Muscle of leg (tissue), 11 donors: ENCODE data around the gene NKD1. TPM values are rescaled to one million over a fixed set of nuclear protein-coding genes. Genes with fewer than 3 reads are reported as not detected.

Experiments
- DNase-seq: peaks from one replicate; pipeline ENCODE4 v3.0.0; 2013
- H3K27ac ChIP-seq: one replicate; pipeline ENCODE4 v1.5.1; 2013; ENCODE audit warnings: mild to moderate bottlenecking, low read length, control low read depth
- H3K27me3 ChIP-seq: one replicate; pipeline ENCODE4 v1.6.1; 2013; ENCODE audit warnings: low read length; ENCODE audit not compliant: control insufficient read depth, insufficient read depth
- H3K36me3 ChIP-seq: one replicate; pipeline ENCODE4 v1.6.1; 2013; ENCODE audit warnings: low read length; ENCODE audit not compliant: control insufficient read depth, insufficient read depth
- H3K4me1 ChIP-seq: one replicate; pipeline ENCODE4 v1.6.1; 2013; ENCODE audit warnings: low read length; ENCODE audit not compliant: control insufficient read depth, insufficient read depth
- H3K4me3 ChIP-seq: one replicate; pipeline ENCODE4 v1.5.1; 2013; ENCODE audit warnings: low read length, control low read depth
- H3K9me3 ChIP-seq: replicated peaks from 2 replicates; pipeline ENCODE4 v1.6.1; 2013; ENCODE audit warnings: low read depth, low read length; ENCODE audit not compliant: control insufficient read depth
- WGBS: methylation state at CpG from one replicate; pipeline ENCODE4 v1.1.5; 2013; ENCODE audit warnings: missing lambda C conversion rate; ENCODE audit not compliant: insufficient coverage; 5-methylcytosine and 5-hydroxymethylcytosine counted together
- polyA plus RNA-seq, 8 donors: library from polyadenylated mRNA; unstranded; fragments of 120-200 nt; gene quantifications; one replicate each; pipeline versions ENCODE4 v1.2.1 to v1.2.3, GENCODE V29; 2013; ENCODE audit warnings: inconsistent platforms in 1 of 8, low replicate concordance in 1 of 8; ENCODE audit not compliant: insufficient read length in 8 of 8, insufficient read depth in 1 of 8
- total RNA-seq: library from RNA; stranded (reverse); fragments of 120-200 nt; gene quantifications from one replicate; pipeline ENCODE4 v1.2.4, GENCODE V29; 2013

The NKD1 gene
- total and polyA plus RNA-seq, 9 donors = 2.8 to 7.7 (median 4.5) TPM

- no peak overlapping the region for H3K4me3 ChIP-seq
These were observed 122.3 kb downstream of the NKD1 start for GRCh38 chr16:50670476-50670875.

DNA sequence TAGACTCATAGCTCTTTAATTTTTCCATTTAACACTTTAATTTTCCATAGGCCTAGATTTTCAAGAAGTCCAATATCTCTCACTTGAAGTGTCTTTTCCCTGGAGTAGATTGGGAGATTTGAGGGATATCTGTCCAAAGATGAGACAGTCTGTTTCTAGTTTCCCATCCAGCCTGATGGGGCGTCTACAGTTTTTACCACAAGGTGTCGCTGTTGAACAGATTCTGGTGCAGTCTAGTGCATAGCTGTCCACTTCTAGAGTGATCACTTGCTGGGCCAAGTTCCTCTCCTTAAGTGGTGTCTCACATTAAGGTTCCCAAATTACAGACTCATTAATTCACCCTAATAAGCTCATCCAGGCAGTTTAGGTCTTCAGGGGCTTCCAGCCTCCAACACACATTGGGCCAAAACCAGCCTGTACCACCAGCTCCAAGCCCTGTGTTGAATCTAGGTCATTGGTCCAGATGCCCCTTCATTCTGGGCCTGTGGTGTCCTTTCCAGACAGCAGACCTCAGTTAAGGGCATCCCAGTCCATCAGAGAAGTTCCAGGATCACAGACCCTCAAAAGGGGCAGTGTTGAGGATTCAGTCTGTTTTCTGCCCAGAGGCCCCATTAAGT is 123.6 kb downstream of the NKD1 start:
- Histone ChIP-seq H3K4me1 (peaks cover 28% of the 10 kb centered on the region), H3K36me3 (peaks cover 3% of the 10 kb centered on the region), H3K9me3 (peaks cover 15% of the 10 kb centered on the region), H3K27ac (no peak overlapping the region), H3K27me3 (peaks cover 2% of the 10 kb centered on the region), H3K4me3 (no peak overlapping the region)
- DNase-seq = no peak
- WGBS = 71% methylated on average over 2 of the region's 2 CpGs

More at GRCh38 chr16:50670476-50670875, 122.3 kb downstream of the NKD1 start:
- Histone ChIP-seq H3K27ac (no peak overlapping the region), H3K9me3 (peaks cover 15% of the 10 kb centered on the region), H3K4me1 (peaks cover 28% of the 10 kb centered on the region), H3K27me3 (peaks cover 2% of the 10 kb centered on the region), H3K36me3 (peaks cover 3% of the 10 kb centered on the region)
- 82% methylated on average over 5 of the region's 6 CpGs for WGBS
- DNase-seq = no peak

- peaks cover 2% of the 10 kb centered on the region for H3K27me3 ChIP-seq
- H3K27ac ChIP-seq = no peak overlapping the region
- H3K4me1 ChIP-seq = peaks cover 12% of the 10 kb centered on the region
- WGBS = 44% methylated on average over 62 of the region's 70 CpGs
- H3K9me3 ChIP-seq = peaks cover 15% of the 10 kb centered on the region
- no peak for DNase-seq
- peaks cover 3% of the 10 kb centered on the region for H3K36me3 ChIP-seq
- no peak overlapping the region for H3K4me3 ChIP-seq
These were observed 125.5 kb downstream of the NKD1 start for GRCh38 chr16:50673496-50674275.

DNA sequence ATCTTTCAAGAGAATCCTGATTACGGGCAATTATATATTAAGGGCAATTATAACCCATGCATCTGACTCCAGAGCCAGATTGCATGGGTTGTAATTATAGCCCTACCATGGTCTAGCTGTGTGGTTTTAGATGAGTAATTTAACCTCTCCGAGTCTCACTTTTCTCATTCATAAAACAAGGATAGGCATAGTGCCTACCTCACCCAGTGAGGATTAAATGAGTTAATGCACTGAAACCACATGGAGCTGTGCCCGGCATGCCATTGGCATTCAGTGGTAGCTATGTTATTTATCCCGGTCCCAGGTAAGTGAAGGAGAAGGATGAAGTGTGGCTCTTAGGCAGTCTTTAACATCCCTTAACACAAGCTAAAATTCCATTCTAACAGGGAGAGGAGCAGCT is 126.6 kb downstream of the NKD1 start:
- DNase-seq = no peak
- Histone ChIP-seq H3K36me3 (peaks cover 3% of the 10 kb centered on the region), H3K4me1 (peaks cover 5% of the 10 kb centered on the region), H3K27me3 (peaks cover 2% of the 10 kb centered on the region), H3K9me3 (peaks cover 15% of the 10 kb centered on the region), H3K27ac (no peak overlapping the region), H3K4me3 (no peak overlapping the region)
- WGBS = no CpG with 5 or more reads among the region's 4 CpGs

- Histone ChIP-seq H3K27me3 (peaks cover 2% of the 10 kb centered on the region), H3K36me3 (peaks cover 3% of the 10 kb centered on the region), H3K4me1 (peaks cover 13% of the 10 kb centered on the region), H3K9me3 (peaks cover 15% of the 10 kb centered on the region), H3K27ac (no peak overlapping the region), H3K4me3 (no peak overlapping the region)
- DNase-seq = no peak
- whole genome bisulfite sequencing = 85% methylated on average over 15 of the region's 23 CpGs
These were observed 127.8 kb downstream of the NKD1 start for GRCh38 chr16:50675686-50676610.

- Histone ChIP-seq H3K9me3 (peaks cover 10% of the 10 kb centered on the region), H3K4me1 (peaks cover 21% of the 10 kb centered on the region), H3K27me3 (peaks cover 2% of the 10 kb centered on the region), H3K4me3 (no peak overlapping the region), H3K36me3 (peaks cover 3% of the 10 kb centered on the region), H3K27ac (no peak overlapping the region)
- DNase-seq = no peak
- 88% methylated on average over 5 of the region's 9 CpGs for WGBS
These were observed 128.6 kb downstream of the NKD1 start for GRCh38 chr16:50676684-50677225.

DNA sequence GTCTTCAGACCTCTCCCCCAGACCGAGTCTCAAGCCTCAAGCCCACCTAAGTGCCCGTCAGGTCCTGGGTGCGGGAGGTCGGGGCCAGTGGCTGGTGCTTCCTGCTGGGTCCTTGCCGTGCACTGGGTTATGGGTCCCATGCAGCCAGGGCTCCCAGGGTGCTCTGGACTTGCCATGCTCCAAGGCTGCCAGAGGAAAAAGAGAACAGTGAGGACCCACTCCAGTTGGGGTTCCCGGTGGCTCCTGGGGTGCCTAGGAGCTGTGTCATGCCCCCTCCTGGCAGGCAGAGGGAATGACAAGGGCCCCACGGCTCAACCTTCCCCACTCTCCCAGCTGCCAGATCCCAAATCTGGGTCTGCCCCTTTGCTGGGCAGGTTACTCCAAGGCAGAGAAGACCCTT is 129.2 kb downstream of the NKD1 start:
- no peak overlapping the region for H3K27ac ChIP-seq
- peaks cover 5% of the 10 kb centered on the region for H3K9me3 ChIP-seq
- peaks cover 3% of the 10 kb centered on the region for H3K36me3 ChIP-seq
- WGBS = 91% methylated on average over 5 of the region's 7 CpGs
- H3K4me3 ChIP-seq = no peak overlapping the region
- DNase-seq = no peak
- H3K27me3 ChIP-seq = peaks cover 2% of the 10 kb centered on the region
- H3K4me1 ChIP-seq = peaks cover 21% of the 10 kb centered on the region

DNA sequence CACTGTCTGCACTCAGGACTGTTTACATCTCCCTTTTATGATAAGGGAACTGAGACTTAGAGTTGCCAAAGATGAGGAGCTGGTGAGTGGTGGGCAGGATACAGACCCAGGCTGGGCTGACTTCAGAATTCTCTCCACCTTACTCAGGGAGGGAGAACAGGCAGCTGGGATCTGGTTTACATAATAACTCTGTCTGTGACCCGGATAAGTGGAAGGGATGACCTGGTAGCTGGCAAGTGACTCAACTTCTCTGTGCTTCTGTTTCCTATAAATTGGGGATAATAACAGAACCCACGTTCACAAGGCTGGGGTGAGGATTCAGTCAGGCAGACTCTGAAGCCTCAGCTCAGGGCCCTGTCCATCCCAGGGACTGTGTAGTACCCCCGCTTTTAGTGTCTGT is 130.3 kb downstream of the NKD1 start:
- H3K4me1 ChIP-seq = peaks cover 21% of the 10 kb centered on the region
- peaks cover 3% of the 10 kb centered on the region for H3K36me3 ChIP-seq
- H3K27me3 ChIP-seq = no peaks in the 10 kb centered on the region
- DNase-seq = no peak
- H3K4me3 ChIP-seq = no peak overlapping the region
- 48% methylated on average over 3 of the region's 3 CpGs for WGBS
- no peak overlapping the region for H3K27ac ChIP-seq
- H3K9me3 ChIP-seq = no peaks in the 10 kb centered on the region

DNA sequence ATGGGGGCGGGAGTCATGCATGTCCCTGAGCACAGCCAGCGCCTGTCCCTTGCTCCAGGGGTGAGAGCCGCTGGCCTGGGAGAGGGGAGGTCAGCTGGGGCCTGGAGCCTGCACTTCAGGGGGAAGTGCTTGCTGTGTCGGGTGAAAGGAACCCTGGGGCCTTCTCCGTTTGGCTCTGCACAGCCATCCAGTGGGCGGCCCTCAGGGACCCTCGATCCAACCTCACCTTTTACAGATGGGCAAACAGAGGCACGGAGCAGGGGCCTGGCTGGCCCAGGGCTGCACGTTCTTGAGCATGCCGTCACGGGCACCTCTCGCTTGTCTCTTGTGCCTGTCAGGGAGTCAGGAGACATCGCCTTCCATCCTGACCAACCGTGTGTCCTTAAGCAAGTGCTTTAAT is 131.1 kb downstream of the NKD1 start:
- Histone ChIP-seq H3K4me3 (no peak overlapping the region), H3K27me3 (no peaks in the 10 kb centered on the region), H3K36me3 (no peaks in the 10 kb centered on the region), H3K9me3 (no peaks in the 10 kb centered on the region), H3K27ac (no peak overlapping the region), H3K4me1 (peaks cover 21% of the 10 kb centered on the region)
- 75% methylated on average over 9 of the region's 14 CpGs for WGBS
- DNase-seq = no peak
